IPS-11a (cell line): ENCODE measurements around the gene DNAJC13.

Experiments used
- H3K4me3 ChIP-seq: one replicate; pipeline ENCODE4 v1.5.1; 2013; ENCODE audit warnings: low read depth, low read length, control low read depth

Gene DNAJC13

DNA sequence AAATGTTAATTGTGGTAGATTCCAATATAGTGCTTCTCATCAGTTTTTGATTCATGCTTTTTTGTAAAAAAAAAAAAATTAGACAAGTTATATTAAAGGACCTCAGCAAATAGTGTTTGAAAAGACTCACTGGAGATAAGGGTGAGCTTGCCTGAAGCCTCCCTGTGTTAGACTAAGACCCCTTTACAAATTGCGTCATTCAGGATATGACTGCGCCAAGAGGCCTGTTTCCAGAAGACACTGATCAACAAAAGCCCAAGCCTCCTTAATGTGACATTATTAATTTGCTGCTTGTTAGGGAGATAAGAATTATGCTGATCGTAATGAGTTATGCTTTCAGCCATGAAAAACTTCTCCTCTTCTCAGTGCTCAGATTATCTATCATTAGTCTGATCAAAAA lies 13.0 kb upstream of the DNAJC13 start:
- no peak overlapping the region for H3K4me3 ChIP-seq

DNA sequence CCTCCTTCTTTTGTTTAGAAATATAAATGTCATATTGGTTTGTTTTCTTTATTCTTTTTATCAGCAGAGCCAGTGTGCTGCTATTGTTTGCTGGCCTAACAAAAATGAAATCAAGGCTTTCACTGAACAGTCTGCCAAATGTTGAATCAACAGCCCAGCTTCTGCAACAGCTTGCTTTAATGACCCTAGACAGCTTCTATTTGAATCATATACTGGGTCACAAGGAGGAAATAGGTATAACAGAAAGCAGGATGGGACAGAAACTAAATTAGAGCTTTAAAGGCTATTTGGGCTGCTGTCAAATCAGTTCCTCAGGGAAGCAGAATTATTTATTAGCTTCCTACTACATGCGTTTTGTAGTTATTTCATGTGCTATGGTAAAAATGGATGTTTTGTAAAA lies 12.1 kb upstream of the DNAJC13 start:
- H3K4me3 ChIP-seq, result no peak overlapping the region

DNA sequence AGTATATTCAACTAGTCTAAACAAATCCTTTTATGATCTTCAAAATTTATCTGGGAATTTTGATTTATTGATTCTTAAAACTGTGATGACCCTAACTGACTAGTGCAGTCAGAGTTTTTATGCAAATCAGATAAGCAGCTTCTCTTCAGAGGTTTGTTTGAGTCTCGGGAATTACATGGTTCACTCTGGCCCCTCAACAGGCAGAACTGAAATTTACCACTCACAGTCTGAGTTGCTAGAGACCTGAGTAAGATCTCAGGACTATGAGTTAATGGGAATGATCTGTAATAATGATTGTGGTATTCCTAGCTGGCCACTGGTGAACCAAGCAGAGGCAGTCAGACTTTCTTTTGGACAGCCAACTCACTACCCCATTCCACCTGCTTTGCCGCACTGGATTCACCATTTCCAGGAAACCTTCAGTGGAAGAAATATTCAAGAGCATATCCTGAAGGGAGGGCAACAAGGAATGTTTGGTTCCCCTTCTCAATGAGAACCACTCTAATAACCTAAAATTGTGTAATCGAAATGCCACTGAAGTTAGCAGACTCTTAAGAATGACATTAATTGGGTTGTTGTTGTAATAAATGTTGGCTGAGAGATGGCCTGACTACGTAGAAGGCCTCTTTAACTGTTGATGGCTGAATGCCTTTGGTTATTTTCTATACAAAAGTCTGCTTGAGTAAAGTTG lies 11.5 kb upstream of the DNAJC13 start:
- no peak overlapping the region for H3K4me3 ChIP-seq

DNA sequence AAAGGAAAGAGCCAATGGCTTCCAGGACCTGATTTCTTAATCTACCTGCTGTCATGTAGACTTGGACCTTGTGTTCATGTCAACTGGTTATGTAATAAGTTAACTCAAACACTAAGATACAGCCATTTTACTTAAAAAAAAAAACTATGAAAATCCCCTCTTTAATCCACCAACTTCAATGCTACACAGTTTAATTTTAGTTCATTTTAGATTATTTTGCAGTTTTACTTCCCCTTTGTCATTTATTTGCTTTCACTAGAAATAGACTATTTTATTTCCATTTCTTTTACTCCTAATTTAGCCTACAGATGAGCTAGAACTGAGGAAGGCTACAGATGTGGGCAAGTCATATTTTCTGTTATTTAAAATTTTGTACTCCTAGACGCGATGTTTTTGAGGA lies 10.7 kb upstream of the DNAJC13 start:
- H3K4me3 ChIP-seq, result no peak overlapping the region

DNA sequence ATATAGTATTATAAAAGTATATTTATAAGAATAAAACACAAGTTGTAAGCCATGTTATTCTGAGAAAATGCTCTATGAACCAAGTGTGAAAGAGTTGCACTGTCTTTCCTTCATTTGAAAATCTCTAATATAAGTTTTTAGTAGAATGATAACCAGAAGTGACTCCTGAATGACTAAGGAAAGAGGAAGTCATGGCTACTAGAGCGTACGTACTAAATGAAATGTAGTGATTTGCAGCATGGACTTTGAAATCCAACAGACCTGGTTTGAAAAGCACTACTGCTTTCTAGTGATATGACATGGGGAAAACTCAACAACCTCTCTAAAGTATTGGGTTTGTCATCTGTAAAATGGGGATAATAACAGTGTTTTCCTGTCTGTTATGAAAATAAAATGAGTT lies 10.3 kb upstream of the DNAJC13 start:
- H3K4me3 ChIP-seq, result no peak overlapping the region

DNA sequence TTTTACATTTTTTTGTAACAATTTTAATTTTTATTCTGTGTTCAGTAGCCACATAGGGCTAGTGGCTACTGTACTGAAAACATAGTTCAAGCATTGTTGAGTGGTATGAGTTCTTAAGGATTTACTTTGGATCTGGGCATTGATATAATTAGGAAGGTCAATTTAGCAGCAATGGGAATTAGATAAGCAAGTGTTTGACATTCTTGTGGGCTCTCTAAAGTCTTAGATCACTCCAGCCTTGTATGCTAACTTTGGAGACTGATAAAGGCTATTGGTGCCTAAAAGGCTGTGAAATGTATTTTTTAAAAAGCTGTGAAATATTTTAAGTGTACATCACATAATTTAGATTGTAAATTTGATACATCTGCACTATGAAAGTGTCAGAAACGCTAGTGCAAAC lies 2.5 kb upstream of the DNAJC13 start:
- no peak overlapping the region for H3K4me3 ChIP-seq

DNA sequence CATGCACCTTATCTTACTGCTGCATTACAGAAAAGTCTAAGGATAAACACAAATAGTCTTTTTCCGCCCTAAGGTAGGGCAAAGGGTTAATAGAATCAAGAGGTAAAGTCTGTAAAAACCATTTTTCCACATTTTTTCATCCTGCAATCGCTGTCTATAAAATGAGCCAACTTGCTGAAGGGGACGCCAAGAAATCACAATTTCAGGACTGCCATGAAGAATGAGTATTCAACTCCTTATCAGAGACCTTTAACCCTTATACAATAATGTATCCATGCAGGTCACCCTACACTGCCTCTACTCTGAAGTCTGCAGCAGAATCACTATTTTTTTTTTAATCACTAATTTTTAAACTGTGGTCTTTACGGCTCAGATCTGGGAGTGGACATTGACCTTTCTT lies 1.1 kb upstream of the DNAJC13 start:
- no peak overlapping the region for H3K4me3 ChIP-seq

DNA sequence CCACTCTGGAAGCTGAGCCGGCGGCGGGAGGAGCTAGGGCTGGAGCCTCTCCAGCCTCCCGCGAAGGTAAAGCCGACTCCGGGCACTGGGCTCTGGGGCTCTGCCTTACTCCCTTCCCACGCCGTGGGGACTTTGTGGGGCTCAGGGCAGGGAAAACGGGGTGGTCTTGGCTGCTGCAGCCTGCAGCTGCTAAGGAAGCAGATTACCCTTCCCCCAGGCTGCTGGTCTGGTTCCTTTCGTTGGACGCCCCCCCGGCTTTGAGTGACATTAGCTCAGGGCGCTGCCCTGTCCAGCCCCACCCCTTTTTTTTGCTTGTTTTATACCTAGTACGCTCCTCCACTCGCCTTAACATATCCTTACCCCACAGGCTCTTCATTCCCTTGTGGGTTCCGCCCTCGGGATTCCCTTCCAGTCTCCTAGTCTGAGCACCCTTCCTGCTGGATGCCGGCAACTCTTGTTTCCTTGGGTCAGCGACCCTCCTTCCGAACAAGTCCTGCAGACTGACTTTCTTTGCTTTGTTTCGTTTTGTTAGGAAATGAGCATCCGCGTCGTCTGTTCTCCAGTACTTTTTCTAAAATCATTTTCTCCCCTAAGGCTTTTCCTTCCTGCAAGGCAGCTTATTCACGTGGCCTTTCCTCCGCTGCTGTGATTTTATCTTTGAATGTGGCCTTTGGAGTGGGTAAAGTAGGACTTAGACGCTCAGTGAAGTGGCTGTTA lies 551 bp downstream of the DNAJC13 start:
- H3K4me3 ChIP-seq, result peak overlapping the region; percentile 93

DNA sequence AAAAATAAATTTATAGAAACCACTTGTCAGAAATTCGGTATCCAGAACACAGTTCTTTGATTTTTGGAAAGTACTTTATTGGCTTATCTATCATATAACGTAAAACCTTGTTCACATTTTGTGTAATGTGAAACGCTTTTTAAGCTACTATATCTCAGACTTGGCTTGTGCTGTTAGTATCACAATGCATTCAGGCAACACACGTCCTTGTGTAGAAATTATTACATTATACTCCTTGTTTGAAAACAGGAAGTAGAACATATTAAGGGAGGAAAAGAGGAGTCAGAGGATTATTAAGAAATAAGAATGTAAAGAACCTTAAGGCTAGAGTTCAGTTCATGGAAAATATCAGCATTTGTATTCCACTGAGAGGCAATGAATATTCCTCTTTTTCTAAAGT lies 1.6 kb downstream of the DNAJC13 start:
- no peak overlapping the region for H3K4me3 ChIP-seq

DNA sequence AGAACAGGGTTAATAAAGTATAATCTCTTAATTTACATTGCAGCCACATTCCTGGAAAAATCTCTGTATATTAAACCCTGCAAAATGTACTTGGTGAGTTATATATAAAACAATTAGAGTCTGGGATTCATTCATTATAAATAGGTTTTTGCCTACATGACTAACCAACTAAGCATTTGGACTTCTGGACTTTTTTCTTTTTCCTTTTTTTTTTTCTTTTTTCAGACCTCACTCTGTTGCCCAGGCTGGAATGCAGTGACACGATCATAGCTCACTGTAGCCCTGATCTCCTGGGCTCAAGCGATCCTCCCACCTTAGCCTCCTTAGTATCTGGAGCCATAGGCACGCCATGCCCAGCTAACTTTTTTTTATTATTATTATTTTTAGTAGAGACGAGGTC lies 4.5 kb downstream of the DNAJC13 start:
- H3K4me3 ChIP-seq, result no peak overlapping the region

DNA sequence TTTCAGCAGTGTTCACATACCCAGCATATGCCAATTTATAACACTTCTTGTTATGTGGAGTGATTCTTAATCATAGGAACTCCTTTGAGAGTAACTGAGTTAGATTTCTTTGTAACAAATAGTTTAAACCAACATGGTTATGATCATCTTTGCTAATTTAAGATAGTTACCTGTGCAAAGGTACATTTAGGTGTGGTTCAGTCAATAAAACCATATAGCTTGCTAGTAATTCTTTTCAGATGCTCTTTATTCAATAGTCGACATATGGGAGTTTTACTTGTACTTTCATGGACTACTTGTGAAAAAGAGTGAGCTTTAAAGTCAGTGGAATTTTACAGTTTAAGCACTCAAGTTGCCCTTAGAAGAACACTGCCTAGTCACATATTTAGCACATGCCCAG lies 5.2 kb downstream of the DNAJC13 start:
- no peak overlapping the region for H3K4me3 ChIP-seq

DNA sequence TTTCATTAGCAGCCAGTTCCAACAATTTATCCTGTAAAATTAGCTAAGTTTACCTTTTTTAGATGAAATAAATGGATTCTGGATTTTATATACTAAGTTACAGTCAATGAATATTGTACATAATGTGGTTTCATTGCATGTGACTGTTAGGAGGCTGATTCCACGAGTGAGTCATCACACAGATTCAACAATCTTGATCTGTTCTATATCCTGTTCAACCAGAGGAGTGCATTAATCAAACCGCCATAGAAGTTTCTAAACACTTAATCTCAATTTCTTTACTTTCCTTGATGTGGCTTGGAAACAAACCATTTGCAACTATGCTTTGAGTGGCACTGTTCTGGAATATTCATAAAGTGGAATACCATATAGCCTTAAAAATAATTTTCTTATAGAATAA lies 15.3 kb downstream of the DNAJC13 start:
- H3K4me3 ChIP-seq, result no peak overlapping the region

DNA sequence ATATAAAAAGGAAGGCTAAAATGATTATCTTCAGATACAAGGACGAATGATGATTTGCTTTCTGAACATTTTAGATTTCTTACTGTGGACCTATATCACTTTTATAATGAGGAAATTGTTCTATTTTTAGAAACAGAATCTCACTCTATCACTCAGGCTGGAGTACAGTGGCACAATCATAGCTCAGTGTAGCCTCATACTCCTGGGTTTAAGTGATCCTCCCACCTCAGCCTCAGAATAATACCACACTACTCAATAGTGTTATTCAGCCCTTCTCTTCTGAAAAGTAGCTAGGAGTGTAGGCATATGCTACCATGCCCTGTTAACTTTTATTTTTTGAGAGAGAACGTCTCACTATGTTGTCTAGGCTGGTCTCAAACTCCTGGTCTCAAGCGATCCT lies 15.8 kb downstream of the DNAJC13 start:
- no peak overlapping the region for H3K4me3 ChIP-seq

DNA sequence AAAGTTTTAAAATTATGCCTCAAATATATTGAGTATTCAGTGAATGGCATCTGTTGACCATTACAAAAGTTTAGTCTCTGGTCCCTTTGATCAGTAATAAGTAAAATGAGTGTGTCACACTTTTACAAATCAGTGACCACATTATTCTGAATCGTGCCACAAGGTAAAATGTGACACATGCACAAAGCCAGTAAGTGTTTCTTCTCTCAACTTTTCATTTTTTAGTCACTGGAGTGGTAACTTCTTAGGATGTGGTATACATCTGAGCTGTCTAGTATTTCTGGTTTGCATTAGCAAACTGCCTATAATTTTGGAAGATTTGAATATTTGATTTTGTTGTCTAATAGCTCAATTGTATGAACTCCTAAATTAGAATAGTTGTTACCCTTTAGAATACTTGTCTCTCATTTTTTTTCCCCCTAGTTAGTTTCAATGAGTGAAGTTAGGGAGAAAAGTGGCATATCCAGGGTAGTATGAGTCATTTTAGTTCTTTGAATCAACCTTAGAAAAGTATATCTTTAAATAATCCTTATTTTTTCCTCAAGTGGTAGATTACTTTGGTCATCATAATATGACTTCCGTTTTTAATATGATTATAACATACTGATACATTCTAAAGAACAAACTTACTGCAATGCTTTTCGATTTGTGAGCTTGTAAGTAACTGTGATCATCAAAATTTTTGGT lies 18.1 kb downstream of the DNAJC13 start:
- no peak overlapping the region for H3K4me3 ChIP-seq

DNA sequence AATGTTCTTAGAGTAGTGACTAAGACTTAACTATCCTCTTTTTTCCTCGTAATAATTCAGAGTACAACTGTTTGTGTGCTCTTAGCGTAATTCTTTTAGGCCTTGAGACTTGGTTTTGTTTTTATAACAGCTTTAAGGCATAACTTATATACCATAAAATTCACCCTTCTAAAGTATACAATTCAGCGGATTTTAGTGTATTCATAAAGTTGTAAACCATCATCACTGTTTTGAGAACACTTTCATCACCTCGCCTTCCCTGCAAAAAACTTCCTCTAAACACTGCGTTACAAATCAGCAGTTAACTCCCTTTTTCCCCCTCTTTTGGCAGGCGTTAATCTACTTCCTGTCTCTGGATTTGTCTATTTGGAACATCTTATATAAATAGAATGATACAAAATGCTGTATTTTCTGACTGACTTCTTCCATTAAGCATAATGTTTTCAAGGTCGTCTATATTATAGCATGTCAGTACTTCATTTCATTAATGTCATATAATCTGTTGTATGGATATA lies 18.7 kb downstream of the DNAJC13 start:
- no peak overlapping the region for H3K4me3 ChIP-seq

DNA sequence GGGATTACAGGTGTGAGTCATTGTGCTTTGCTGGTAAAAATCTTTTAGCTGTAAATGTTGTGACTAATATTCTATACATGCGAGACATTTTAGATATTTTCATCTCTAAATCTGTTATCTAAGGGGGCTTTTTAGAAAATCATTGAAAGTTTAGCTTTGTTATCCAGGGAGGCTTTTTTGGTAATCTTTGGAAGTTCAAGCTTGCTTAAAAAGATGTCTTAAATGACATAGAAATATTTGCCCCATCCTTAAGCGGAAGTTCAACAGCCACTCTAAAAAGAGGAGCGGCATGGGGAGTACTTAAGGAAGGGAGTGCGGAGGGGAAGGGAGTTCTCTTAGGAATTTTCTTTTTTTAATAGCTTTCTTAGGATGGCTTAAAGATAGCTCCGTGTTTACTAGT lies 26.1 kb downstream of the DNAJC13 start:
- no peak overlapping the region for H3K4me3 ChIP-seq

DNA sequence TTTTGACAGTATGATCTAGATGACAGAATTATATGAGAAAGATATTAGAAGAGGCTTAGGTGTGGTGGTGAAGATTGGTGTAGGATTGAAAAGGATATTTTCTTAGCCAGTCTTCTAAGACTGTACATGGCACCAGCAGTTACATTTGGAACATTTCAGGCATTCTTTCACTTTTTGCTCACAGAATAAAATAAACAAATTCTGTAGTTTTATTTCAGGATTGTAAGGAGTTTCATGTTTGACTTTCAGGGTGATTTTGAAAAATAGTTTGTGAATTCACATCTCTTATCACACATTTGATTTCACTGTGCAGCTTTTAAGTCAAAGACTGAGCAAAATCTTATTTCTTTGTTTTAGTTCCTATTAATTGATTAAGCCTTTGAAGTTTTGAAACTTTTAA lies 27.1 kb downstream of the DNAJC13 start:
- H3K4me3 ChIP-seq, result no peak overlapping the region

DNA sequence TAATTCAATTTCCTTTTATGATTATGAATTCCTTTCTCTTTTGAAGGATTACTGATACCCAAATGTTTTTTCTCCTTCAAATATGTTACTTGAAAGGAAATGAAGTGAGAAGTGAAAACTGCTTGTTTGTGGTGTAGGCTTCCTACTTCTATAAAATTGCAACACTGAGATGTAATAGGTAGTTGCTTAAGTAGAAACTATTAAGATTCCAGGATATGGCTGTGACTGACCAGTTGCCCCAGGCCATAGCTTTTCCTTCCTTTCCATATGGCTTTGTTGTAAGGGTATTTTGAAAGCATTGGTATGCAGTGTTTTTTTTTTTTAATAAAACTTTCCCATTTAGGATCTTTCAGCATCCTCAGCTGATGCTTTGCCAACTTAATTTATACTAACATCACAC lies 28.5 kb downstream of the DNAJC13 start:
- no peak overlapping the region for H3K4me3 ChIP-seq

DNA sequence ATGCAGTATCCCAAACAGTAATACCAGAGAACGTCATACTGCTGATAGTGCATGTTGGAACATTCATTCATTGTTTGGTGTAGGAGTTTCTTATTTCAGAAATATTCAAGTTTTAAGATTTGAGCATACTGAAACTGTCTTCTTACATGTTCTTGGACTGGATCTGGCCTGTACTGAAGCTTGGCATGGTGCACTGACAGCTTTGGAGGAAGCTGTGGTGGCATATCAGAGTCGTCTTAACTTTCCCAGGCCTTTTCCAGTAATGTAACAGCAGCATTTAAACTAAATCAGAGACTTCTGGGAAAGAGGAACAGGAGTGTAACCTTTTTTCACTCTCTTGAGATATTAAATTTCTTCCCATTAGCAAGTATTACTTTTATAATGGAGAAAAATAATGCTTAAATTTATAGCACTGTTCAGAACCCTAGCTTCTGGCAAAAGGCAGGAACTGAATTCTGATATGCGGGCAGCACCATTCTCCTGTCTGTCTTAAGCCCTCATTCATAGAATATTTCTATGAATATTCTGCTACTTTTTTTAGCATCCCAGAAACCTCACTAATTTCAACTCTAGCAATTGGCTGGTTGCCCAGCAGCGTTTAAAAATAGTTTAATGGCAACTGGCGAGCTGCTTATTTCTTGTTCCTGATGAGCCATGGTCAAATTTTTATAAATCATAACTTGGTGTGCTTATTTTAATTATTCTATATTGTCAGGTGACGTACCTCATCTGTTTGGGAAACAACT lies 31.1 kb downstream of the DNAJC13 start:
- no peak overlapping the region for H3K4me3 ChIP-seq

DNA sequence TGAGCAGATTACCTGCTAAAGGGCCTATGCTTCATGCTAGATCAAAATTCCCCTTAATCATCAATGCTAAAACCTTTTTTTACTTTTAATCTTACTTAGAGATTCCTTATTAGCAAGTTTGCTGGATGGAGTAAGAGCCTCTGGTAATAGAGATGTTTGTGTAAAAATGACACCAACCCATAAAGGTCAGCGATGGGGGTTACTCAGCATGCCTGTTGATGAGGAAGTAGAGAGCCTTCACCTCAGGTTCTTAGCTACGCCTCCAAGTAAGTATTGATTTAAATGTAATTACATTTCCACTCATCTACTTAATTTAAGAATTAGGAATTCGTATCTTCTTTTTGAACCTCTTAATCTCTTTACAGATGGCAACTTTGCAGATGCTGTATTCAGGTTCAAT lies 38.8 kb downstream of the DNAJC13 start:
- no peak overlapping the region for H3K4me3 ChIP-seq

DNA sequence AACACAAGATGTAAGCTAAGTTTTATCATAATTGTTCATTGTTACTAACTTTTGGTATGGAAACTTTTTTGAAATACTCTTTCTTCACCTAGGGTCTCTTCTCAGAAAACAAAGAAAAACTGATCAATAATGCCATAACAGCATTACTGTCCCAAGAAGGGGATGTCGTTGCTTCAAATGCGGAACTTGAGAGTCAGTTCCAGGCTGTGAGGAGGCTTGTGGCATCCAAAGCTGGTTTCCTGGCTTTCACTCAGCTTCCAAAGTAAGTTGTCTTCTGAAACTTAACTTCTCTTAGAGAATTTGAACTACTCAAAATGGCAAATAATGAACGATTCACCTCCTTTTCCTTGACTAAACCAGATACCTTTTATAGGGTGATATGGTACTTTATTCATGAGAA lies 39.3 kb downstream of the DNAJC13 start:
- H3K4me3 ChIP-seq, result no peak overlapping the region
